Astrocyte of the cerebellum (primary cell): ENCODE data around the gene UPF2.
"Not testable (repeated sequence)": the region's sequence is repeated elsewhere in the genome, so short reads cannot be mapped to it uniquely, and the experiment has no call there.

Experiments
- DNase-seq: peaks from one replicate; pipeline ENCODE4 v3.0.0-alpha.2; 2011; ENCODE audit warnings: low read depth
- H3K4me3 ChIP-seq: 2 replicates; pipeline ENCODE4 v1.5.1; 2011; ENCODE audit warnings: mild to moderate bottlenecking, low read depth, low read length, moderate library complexity
- in situ Hi-C: cut with HindIII; loops from 2 replicates; pipeline ENCODE4 v1.10.0; 2017; ENCODE audit warnings: low sequenced_read_pairs
- TF ChIP-seq, protein P1 (sequence below): IDR thresholded peaks from 2 replicates; pipeline ENCODE4 v1.5.1; 2012; ENCODE audit warnings: low read length, low read depth, moderate library complexity, mild to moderate bottlenecking; ENCODE audit errors: missing control alignments

Gene UPF2

DNA sequence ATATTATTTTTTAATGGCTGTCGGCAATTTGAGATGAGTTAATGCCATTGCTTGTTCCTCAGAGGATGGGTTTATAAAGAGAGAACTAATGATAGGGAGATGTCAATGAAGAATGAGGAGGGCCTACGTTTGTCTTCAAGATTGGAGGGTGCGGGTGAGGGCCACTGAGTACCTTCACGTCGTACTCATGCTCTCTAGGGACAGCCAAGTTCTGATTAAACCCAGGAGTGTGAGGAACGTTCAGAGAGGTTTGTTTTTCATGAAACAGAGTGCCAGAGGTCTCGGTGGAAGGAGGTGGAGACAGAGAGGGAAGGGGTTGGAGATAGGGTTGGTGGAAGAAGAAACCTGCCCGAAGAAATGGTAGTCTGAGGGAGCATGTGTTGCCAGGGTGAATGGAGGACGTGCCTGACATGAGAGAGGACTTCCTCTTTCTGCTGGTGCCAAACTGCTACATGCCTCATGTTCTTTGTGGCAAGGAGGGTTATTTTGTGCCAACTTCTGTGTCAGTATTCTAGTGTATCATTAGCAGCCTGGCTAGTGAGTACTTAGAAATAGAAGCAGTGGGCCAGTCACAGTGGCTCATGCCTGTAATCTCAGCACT, 35.1 kb upstream of the UPF2 start:
- TF ChIP-seq, protein P1, sequence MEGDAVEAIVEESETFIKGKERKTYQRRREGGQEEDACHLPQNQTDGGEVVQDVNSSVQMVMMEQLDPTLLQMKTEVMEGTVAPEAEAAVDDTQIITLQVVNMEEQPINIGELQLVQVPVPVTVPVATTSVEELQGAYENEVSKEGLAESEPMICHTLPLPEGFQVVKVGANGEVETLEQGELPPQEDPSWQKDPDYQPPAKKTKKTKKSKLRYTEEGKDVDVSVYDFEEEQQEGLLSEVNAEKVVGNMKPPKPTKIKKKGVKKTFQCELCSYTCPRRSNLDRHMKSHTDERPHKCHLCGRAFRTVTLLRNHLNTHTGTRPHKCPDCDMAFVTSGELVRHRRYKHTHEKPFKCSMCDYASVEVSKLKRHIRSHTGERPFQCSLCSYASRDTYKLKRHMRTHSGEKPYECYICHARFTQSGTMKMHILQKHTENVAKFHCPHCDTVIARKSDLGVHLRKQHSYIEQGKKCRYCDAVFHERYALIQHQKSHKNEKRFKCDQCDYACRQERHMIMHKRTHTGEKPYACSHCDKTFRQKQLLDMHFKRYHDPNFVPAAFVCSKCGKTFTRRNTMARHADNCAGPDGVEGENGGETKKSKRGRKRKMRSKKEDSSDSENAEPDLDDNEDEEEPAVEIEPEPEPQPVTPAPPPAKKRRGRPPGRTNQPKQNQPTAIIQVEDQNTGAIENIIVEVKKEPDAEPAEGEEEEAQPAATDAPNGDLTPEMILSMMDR = no peak
- in situ Hi-C loops = no loop called here
- DNase-seq = no peak
- no peak overlapping the region for H3K4me3 ChIP-seq

DNA sequence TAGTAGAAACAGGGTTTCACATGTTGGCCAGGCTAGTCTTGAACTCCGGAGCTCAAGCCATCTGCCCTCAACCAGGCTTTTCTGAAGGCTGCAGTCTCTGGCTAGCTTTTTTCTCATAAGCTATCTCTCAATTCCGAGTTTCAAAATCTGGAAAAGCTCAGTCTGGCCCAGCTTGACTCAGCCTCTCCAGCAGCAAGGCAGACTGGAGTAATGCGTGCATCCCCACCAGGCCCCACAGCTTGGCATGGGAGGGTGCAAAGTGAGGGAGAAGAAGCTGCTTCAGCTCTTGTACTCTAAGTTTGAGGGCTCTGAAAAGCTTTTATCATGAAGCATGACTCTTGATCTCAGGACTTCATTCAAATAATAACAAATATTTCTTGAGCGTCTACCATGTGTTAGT, 30.9 kb upstream of the UPF2 start:
- TF ChIP-seq, protein P1 = no peak
- no peak for DNase-seq
- in situ Hi-C loops = no loop called here
- no peak overlapping the region for H3K4me3 ChIP-seq

DNA sequence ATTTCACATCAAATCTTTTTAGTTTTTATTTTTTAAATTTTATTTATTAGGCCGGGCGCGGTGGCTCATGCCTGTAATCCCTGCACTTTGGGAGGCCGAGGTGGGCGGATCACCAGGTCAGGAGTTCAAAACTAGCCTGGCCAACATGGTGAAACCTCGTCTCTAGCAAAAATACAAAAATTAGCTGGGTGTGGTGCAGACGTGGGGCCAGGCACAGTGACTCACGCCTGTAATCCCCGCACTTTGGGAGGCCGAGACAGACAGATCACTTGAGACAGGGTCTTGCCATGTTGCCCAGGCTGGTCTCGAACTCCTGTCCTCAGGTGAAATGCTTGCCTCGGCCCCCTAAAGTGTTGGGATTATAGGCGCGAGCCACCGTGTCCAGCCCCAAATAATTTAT, 28.8 kb upstream of the UPF2 start:
- H3K4me3 ChIP-seq, in situ Hi-C loops, DNase-seq: not testable (repeated sequence)

DNA sequence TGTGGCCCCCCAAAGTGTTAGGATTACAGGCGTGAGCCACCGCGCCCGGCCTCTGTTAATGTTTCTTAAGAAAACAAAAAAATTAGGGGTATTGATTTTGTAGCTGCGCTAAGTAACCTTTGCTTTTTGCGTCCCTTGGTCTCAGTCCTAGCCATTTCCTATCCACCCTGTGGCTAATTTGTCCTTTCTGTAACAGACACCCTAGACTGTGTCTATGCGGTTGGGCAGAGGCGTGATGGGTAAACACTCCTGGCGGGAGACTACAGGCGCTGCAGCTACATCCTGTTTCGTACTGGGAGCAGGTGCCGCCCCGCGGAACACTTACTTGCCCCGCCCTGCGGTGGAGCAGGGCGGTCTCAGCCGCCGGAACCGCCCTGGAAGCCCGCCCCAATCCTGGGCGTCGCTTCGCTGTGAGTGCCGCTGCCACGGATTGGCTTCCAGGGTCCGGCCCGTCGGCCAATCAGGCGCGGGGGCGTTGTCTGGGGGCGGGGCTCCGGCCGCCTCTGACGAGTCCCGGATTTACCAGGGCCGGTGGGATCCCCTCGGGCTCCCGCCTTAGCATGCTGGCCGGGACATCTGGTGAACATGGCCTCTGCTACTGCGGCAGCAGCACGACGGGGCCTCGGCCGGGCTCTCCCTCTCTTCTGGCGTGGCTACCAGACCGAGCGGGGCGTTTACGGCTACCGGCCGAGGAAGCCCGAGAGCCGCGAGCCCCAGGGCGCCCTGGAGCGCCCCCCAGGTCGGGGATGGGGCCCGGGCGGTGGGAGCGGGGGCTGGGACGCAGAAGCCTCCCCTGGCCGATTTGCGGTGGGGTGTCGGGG, 26.1 kb upstream of the UPF2 start, which contains the start of gene DHTKD1:
Gene DHTKD1 (plus strand): TSS at position 506 of the 821 bp plus-strand sequence. CDS start 80 bp downstream, at position 586.
- H3K4me3 ChIP-seq = peak within 1 kb of the TSS; percentile 82
- DNase-seq = peak; percentile 89
- in situ Hi-C loops = no loop called here
- TF ChIP-seq, protein P1 = peak; percentile 27

DNA sequence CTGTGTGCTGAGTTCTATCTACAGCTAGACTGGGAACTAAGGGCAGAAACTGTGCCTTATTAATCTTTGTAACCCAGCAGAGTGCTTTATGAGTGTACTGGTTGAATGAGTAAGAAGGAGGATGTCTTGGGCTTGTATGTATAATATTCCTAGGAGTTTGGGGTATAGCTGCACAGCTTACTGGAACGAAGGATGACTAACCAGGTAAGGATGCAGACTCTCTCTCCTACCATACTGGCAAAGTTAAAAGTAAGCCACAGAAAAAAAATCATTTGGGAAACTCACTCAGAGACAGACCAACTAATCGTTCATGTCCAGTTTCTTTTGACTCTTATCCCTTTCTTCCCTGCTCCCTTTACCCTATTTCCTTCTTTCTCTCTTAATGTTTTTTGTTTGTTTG, 24.7 kb upstream of the UPF2 start:
- TF ChIP-seq, protein P1 = no peak
- H3K4me3 ChIP-seq = no peak overlapping the region
- in situ Hi-C loops = no loop called here
- DNase-seq = peak; percentile 27

DNA sequence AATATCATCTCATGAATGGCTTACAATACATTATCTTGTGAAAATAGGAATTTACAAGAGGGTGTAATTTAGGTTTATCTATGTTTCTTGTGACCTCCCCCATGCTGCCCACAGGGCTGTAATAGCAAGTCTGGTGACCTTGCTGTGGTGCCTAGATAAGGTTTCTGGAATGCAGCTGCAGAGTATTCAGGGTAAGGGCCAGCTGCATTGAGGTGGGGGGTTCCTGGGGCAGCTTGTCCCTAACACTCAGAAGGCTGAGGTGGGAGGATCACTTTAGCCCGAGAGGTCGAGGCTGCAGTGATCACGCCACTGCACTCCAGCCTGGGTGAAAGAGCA, 20.8 kb upstream of the UPF2 start:
- DNase-seq = no peak
- in situ Hi-C loops = no loop called here
- no peak overlapping the region for H3K4me3 ChIP-seq
- TF ChIP-seq, protein P1 = no peak

DNA sequence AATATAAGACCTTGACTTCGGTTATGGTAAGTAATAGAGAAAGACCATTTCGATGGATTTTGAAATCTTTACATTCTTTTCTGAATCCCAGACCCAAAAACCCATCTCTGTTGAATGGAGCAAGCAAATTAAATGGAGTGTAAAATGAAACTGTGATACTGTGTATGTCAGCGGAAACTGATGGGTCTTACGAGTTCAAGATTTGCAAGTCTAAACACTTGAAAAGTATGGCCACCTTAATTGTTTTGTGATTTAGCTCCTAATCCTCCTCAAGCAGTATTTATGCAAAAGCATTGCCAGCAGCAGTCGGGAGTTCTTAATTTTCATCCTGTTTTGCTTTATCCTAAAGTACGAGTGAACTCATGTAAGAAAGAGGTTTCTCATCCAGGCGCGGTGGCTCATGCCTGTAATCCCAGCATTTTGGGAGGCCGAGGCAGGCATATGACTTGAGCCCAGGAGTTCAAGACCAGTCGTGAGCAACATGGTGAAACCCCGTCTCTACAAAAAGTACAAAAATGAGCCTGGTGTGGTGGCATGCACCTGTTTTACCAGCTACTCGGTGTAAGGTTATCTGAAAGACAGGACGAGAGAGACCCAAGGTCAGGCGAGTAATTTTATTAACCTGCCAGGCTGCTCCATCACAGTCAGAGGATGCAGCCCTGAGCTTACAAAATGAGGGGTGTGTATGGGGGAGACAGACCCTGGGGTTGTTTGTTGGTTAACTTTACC, 20.3 kb upstream of the UPF2 start:
- DNase-seq = no peak
- no peak overlapping the region for H3K4me3 ChIP-seq
- in situ Hi-C loops = no loop called here
- TF ChIP-seq, protein P1 = no peak
